Lung microvascular endothelial cell (primary cell): ENCODE data around the gene CASZ1. TPM values are rescaled to one million over a fixed set of nuclear protein-coding genes. Genes with fewer than 3 reads are reported as not detected.

ENCODE experiments used
- DNase-seq, 2 donors: peaks; one replicate each; pipeline versions ENCODE4 v3.0.0 to v3.0.0-alpha.2; 2010; ENCODE audit warnings: low read depth in 2 of 2
- total RNA-seq: library from RNA; depleted of rRNA; stranded (reverse); fragments of >200 nt; gene quantifications from 2 replicates; pipeline ENCODE4 v1.2.1, GENCODE V29; 2014

CASZ1 gene
- total RNA-seq, 1 donor from 2014 or later, result 0.99 TPM

DNA sequence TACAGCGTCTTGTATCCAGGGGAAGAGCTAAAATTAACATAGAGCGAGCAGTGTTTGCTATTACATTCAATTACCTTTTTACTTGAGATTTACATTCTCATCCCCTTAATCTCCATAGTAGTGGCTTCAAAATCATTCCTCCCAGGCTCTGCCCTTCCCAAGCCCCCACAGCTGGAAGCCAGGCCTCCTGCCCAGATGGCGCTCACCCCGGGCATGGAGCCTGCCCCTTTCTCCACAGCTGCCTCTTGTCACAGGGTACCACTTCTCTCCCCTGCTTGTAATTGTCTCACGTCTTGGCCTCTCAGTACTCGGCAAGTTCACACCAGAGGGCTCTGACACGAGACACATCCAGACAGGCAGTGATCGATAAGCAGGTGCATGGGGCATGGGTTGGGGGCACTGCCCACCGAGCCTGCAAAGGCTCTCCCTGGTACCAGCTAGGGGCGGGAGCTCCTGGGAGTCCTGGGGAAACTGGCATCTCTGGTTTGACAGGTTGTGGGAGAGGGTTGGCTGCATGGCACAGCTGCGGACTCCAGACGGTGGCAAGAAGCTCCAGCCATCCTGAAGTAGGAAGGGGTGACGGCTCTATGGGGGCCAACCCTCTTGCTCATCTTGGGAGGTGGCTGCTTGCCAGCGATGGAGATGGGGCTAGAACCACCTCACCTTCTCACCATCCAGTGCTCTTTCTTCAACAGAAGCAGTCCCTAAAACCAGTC, 20.1 kb downstream of the CASZ1 start:
- DNase-seq, result no peak

DNA sequence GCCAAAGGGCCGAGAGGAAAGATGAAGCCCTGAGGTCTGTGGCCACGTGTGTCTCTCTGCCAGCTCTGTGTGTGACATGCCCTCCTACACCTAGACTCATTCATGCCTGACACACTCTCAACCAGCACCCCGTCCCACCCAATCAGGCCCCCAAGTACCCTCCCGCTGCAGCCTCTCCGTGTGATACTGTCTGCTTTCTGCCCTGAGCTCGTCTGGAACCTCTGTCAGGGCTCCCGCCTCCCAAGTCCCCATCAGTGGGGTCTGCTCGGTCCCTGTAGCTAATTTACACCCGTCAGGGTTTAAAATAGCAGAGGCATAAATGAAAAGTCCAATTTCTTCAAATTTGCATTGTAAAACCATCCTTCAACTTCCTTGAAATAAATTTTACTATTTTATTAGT, 20.7 kb downstream of the CASZ1 start:
- DNase-seq, result no peak

DNA sequence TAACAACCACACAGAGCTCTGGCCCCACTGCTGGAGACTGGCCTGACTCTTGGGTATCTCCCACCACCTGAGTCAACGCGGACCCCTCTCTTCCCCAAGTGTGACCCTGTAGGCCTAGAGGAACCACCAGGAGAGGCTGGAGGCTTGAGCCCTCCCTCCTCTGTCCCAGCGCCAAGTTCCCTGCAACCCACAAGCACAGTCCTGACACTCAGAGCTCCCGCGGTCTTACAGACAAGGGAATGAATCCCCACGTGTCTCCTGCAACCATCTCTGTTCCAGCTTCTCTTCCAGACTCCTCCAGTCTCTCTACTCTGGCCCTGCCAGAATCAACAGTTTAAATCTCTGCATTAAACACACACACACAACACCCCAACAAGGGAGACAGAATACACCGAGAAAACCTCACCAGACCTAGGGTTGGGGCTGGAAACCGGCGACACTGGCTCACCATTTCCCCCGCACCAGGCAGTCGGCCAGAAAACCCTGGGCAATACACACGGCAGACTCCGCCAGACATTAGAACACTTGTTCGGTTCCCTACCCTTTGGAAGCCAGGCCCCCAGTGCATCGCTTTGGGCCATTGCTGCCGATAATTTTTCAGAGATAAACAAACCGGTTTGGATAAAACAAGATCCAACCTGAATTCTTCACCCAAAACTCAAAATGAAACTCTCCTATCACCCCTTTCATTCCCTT, 21.7 kb downstream of the CASZ1 start:
- DNase-seq, result peak in 1 of 2 donors; percentile 36

DNA sequence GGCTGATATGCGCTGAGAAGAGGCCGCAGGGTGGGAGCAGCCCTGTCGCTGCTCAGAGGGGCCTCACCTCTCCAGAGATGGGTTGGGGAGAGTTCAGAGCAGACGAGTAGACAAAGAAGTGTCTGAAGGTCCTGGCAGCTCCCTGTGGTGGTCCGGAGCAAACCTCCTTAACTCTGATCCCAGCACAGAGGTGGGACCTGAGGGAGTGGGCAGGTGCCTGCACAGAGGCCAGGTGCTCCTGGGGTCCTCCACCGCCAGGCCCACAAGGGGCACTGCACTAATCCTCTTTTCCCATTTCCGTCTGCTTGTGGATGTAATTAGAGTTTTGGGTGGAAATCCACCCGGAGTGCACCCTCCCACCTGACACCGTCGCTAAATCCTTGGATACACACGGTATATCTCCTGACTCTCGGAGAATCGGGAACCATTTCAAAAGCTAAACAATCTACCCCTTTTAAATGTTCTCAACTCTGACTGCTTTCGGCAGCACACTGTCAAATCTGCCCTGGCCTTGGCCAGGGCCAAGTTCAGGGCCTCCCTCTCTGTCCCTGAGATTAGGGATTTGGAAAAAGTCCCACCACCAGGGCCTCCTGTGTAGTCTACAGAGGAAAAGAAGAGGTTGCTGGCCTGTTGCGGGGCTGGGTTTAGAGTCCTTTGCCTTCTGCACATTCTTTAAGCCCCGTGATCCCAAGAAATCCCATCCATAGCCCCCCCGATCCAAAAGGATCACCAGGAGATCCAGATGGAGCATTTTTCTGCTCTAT, 22.4 kb downstream of the CASZ1 start:
- no peak for DNase-seq

DNA sequence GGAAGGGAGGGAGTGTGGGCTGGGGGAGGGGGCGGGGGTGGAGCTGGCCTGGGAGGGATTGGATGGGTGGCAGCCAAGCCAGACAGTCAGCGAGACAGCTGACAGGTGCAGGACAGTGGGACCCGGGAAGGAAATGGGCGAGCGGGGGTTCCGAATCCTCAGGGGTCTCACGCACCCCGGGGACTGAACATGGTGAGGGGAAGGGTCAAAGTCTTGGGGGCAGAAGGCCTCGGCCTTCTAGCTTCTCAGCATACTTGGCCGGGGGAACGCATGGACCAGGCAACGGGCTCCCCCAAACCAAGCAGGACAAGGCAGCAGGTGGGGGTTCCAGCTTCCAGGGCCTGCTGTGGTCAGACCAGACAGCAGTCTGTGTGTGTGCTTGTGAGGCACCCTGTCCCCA, 23.1 kb downstream of the CASZ1 start:
- no peak for DNase-seq

DNA sequence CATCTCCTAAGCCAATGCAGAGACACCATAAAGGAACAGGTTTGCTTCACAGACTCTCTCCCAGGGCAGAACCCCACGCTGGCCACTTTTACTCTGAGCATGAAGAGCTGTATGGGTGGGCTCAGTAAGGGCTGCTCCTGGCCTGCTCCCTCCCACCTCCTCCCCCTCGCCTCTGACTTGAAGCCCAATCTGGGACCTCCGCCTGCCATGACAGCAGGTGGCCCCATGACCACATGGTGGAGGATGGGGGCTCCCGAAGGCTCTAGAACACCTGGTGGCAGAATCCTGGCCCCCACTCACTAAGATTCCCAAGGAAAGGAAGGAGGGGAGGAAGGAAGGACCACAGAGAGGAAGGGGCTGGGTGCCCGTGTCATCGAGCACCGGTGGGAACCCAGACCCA, 23.7 kb downstream of the CASZ1 start:
- DNase-seq, result no peak

DNA sequence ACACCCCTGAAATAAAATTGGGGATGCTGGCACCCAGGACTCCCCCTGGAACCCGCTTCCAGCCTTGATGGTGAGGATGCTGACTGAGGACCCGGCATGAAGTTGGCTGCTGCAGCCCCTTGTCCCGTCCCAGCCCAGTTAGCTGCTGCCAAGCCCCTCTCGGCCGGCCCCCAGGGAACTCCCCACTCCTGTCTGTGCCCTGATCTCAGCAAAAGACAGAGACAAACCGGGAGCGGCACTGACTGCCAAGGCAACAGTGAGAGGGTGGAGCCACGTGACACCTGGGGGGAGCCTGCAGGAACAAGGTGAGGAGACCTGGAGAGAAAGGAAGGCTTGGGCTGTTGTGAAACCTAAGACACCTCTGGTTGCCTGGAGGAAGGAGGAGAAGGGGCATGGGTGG, 24.7 kb downstream of the CASZ1 start:
- no peak for DNase-seq

DNA sequence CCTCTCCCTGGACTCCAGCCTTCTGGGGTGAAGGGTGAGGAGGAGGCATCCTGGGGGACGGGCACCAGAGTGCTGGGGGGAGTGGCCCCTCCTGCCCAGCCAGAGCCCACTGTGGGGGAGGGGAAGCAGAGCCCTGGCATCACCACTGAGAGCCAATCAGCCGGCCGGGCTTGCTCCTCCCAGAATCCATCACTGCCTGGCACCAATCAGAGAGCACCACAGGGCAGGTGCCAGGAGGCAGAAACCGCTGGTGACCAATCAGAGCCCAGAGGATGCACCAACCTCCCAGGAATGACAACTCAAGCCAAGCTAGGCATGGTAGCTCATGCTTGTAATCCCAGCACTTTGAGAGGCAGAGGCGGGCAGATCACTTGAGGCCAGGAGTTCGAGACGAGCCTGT, 27.9 kb downstream of the CASZ1 start:
- DNase-seq, result no peak

DNA sequence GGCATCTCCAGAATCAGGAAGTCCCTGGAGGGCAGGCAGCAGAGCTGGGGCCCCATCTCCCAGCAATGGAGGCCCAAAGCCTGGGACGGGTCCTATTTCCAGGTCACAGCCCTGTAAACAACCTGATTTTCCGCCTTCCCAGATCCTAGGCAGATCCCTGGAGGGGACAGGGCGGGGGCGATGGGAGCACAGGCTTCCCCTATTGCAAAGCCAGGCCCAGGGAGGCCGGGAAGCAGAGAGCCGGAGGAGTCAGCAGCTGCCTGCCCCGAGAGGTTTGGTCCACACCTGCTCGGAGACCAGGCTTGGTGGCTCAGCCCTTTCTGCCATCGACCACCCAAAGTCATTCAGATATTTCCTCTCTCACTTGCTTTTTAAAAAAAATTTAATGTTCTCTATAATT, 29.2 kb downstream of the CASZ1 start:
- DNase-seq, result no peak

DNA sequence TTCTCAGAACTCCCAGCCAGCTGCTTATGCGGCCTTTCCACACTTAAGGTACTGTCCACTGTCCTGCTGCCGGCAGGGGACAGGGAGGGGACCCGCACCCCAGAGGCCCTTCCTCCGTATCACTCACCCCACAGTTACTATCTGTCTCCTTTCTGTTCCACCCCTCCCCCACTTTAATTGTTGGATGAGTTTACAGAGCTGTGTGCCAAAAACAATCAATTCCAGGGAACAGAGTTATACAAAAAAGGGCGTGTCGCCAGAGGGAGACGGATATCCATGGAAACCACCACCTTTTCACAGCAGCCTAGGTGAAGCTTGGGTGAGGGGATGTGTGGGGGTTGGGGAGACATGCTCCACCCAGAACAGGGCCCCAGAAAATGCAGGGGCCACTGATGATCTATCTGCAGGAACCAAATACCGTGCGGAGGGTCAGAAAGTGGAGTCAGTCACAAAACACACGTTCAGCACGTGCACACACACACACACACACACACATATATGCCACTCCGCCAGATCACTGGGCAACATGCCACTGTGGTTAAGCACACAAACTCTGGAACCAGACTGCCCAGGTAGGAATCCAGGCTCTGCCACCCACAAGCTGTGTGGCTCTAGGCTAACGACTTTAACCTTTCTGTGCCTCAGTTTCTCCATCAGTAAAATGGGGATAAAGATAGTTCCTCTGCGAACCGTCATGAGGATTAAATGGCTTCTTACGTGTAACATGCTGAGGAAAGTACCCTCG, 30.5 kb downstream of the CASZ1 start:
- peak in 1 of 2 donors; percentile 89 for DNase-seq

- DNase-seq, result peak in 1 of 2 donors; percentile 38
Measured at GRCh38 chr1:10765304-10765703, 31.1 kb downstream of the CASZ1 start.

GRCh38 chr1:10764296-10764798, 32.1 kb downstream of the CASZ1 start:
- no peak for DNase-seq

GRCh38 chr1:10762875-10763274, 33.6 kb downstream of the CASZ1 start:
- DNase-seq, result no peak

DNA sequence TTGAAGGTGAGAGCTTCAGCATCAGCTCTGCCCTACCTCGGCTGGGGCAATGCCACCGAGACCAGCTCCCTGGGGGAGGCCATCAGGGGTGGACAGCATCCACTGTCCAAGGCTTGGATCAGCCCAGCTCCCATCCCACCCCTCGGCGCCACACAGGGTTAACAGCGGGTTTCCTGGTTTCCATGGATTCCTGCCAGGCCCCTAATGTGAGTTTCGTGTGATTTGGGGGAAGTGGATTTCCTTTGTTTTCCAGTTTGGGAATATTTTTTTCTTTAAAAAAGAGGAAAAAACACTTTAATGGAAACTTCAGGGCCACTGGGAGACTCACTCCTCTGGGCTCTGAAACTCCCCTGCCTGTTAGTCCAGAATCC, 34.3 kb downstream of the CASZ1 start:
- DNase-seq, result peak; percentile 31 to 94

- peak; percentile 53 to 93 for DNase-seq
Measured at GRCh38 chr1:10761503-10762152, 34.8 kb downstream of the CASZ1 start.

DNA sequence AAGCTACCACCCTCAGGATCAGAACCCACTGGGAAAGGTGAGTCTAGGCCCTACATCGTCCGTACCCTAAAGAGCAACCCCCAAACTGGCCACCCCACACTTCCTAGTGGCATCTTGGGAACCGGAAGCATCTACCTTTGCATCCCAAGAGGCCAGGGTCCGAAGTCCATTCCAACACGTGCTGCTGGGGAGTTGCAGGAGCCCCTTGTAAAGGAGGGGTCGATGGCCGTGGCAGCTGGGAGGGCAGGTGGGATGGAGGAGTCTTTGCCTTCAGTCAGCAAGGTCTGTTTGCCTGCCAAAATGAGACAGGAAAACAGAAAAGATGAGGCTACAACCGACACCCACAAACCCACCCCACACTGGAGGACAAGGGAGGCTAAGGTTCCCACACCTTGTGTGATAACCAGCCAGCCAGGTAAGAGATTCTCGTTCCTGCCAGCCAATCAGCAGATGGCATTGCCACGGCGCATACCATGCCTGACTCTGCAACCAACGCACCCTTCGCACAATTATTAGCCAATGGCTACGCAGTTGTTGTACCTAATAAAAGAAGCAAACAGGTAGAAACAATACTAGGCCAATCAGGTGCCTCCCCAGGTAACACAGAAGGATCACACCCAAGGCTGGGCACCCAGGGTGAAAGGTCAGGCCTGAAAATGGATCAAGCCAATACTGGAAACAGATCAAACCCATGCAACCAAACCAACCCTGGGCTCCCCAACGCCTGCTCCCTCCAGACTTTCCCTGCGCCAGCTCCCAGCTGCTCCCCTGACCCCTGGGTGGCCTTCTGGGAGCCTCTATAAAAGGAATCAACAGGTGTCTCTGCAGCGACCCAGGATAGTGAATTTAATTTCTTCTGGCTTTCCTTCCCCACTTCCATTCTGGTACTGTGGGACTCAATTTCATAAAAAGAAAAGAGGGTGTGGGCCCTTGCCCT, 35.6 kb downstream of the CASZ1 start:
- DNase-seq, result no peak

DNA sequence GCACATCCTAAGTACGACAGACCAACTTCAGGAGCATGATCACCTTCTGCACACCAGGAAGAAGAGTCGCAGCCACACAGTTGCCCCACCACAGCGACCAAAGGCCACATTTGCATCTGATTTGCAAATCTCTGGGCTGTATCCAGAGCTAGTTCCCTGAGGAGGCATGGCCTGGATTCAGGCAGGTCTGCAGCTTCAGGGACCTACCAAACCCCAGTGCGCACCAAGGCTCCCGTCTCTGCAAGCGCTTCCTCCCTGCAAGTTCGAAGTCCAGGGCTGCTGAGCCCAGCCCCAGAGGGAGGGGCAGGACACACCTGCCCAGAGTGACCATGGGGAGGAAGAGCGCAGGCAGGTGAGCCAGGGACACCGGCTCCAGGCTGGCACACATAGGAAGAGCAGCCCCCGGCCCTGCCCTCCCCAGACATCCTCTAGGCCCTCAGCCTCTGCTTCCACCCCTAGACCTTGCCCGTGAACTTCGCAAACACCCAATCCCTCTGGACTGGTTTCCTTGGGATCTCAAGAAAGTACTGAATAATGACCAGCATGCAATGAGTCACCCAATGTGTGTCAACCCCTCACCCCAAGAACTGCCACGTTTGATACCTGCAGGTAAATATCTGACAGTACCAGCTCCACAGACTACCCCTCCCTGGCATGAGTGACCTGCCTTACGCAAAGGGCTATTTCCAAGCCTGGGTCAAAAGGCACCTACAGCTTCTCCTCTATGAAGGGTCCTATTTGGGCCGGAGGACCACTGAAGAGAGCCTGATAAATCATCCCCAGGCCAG, 36.8 kb downstream of the CASZ1 start:
- DNase-seq, result no peak

- no peak for DNase-seq
Measured at GRCh38 chr1:10756842-10757241, 39.6 kb downstream of the CASZ1 start.

GRCh38 chr1:10755970-10756521, 40.4 kb downstream of the CASZ1 start:
- peak; percentile 22 to 67 for DNase-seq
